ENCODE results near the gene MECR.
A peak's percentile ranks its signal among the peaks of the same experiment; 100 is the strongest.

The MECR gene

DNA sequence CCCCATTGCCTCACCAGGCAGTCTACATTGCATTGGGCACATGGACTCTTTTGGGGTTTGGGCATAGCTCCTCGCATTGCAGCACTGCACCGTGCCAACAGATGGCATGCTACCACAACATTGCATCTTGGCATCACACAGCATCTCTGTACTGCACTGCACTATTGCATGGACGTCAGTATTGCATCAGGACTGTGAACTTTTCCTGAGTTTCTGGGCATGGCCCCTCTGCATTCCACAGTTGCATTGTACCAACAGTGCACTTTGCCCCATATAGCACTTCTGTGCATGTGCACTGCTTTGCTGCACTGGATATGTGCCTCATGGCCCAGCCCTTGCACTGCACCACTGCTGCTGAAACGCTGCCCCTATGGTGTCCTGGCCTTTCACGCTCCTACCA, 15.1 kb upstream of the MECR start:
- Histone ChIP-seq H3K4me3 (ENCODE audit: low read length) (no peak overlapping the region), H2AFZ (ENCODE audit: low read depth, low read length) (no peak overlapping the region), H3K27ac (ENCODE audit: low read length) (no peak overlapping the region), H3K4me1 (ENCODE audit: low read length) (no peaks in the 10 kb centered on the region), H3K36me3 (replicated peaks; ENCODE audit: low read depth, low read length) (no peaks in the 10 kb centered on the region), H3K9me3 (ENCODE audit: insufficient read depth, low read length) (no peaks in the 10 kb centered on the region), H4K20me1 (ENCODE audit: insufficient read depth, low read length) (no peaks in the 10 kb centered on the region), H3K9ac (ENCODE audit: low read length) (no peak overlapping the region), H3K27me3 (ENCODE audit: low read depth, low read length) (no peaks in the 10 kb centered on the region), H3K4me2 (ENCODE audit: low read length) (no peak overlapping the region), H3K79me2 (ENCODE audit: low read length) (no peaks in the 10 kb centered on the region)
- TF ChIP-seq EZH2phosphoT487 (IDR thresholded peaks at IDR 0.05; ENCODE audit: low read depth): no peak
- TF ChIP-seq, protein P1, sequence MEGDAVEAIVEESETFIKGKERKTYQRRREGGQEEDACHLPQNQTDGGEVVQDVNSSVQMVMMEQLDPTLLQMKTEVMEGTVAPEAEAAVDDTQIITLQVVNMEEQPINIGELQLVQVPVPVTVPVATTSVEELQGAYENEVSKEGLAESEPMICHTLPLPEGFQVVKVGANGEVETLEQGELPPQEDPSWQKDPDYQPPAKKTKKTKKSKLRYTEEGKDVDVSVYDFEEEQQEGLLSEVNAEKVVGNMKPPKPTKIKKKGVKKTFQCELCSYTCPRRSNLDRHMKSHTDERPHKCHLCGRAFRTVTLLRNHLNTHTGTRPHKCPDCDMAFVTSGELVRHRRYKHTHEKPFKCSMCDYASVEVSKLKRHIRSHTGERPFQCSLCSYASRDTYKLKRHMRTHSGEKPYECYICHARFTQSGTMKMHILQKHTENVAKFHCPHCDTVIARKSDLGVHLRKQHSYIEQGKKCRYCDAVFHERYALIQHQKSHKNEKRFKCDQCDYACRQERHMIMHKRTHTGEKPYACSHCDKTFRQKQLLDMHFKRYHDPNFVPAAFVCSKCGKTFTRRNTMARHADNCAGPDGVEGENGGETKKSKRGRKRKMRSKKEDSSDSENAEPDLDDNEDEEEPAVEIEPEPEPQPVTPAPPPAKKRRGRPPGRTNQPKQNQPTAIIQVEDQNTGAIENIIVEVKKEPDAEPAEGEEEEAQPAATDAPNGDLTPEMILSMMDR (IDR thresholded peaks at IDR 0.05; ENCODE audit: low read depth, low read length): peak; percentile 45

DNA sequence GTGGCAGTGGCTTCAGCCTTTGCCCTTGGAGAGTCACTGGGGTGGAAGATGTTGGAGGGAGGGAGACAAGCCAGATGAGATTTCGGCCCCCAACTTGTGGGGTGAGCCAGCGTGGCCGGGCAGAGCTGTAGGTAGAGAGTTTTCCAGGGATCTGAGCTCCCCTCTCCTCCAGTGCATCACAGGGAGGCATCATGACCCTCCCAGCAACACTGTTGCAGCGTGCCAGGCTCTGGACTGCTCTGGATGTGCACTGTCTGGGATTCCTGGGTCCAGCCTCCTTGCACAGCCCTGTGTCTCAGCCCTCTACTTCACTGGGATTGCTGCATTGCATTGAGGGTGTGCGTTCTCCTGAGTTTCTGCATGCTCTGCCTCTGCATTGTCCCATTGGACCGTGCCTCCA, 14.5 kb upstream of the MECR start:
- H3K4me3 ChIP-seq (ENCODE audit: low read length): no peak overlapping the region

DNA sequence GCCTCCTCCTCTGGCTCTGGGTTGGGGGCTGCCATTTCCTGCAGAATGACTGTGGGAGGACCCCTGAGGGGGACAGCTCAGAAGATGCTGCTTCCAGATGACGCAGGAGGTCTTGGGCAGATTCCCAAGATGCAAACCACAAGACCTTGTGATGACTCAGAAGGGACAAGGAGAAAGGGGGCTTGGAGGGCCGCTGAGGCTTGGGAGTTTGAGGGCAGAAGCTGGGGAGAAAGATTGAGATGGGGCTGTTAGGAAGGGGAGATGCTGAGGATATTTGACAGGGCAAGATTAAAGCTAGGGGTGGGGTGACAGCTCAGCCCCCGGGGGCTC, 13.1 kb upstream of the MECR start:
- Histone ChIP-seq H3K9ac (ENCODE audit: low read length) (no peak overlapping the region), H3K4me2 (ENCODE audit: low read length) (no peak overlapping the region)

More for the DNA sequence above, 14.5 kb upstream of the MECR start:
- no peak overlapping the region for H3K9ac ChIP-seq (ENCODE audit: low read length)
- H3K4me2 ChIP-seq (ENCODE audit: low read length): no peak overlapping the region
- no peaks in the 10 kb centered on the region for H3K79me2 ChIP-seq (ENCODE audit: low read length)
- no peaks in the 10 kb centered on the region for H3K27me3 ChIP-seq (ENCODE audit: low read depth, low read length)
- no peaks in the 10 kb centered on the region for H3K36me3 ChIP-seq (replicated peaks; ENCODE audit: low read depth, low read length)
- no peaks in the 10 kb centered on the region for H3K9me3 ChIP-seq (ENCODE audit: insufficient read depth, low read length)
- no peaks in the 10 kb centered on the region for H3K4me1 ChIP-seq (ENCODE audit: low read length)
- no peak overlapping the region for H2AFZ ChIP-seq (ENCODE audit: low read depth, low read length)
- no peak overlapping the region for H3K27ac ChIP-seq (ENCODE audit: low read length)
- no peaks in the 10 kb centered on the region for H4K20me1 ChIP-seq (ENCODE audit: insufficient read depth, low read length)
- TF ChIP-seq, protein P1 (IDR thresholded peaks at IDR 0.05; ENCODE audit: low read depth, low read length): no peak
- no peak for TF ChIP-seq EZH2phosphoT487 (IDR thresholded peaks at IDR 0.05; ENCODE audit: low read depth)

DNA sequence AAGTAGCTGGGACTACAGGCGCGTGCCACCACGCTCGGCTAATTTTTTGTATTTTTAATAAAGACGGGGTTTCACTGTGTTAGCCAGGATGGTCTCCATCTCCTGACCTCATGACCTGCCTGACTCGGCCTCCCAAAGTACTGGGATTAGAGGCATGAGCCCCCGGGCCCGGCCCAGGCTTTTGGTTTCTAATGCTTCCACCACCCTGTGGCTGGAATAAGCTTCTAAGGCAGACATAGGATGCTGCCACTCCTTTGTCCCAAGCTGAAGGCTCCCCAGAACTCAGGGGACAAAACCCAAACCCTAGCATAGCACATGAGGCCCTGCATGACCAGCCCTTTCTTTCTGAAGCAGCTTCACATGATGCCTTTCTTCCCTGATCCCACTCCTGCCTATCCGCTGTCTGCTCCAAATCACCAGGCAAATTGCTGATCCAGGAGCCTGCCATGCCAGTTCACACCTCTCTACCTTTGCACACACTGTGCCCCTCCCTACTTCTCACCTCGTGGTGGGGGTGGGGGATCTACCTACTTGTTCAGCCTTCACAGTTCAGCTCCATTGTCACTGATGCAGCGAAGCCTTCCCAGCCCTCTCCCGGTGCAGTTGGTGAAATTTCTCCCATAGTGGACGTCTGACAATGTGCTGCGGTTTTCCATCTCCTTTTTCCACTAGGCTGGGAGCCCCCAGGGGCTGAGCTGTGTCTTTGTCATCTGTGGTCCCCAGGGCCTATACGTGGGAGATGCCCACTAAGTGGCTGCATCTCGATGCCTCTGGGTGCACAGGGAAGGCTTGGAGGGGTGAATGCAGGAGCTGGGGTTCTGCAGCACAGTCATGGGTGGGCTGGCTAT, 12.5 kb upstream of the MECR start:
- Histone ChIP-seq H2AFZ (ENCODE audit: low read depth, low read length) (no peak overlapping the region), H3K27ac (ENCODE audit: low read length) (no peak overlapping the region), H3K79me2 (ENCODE audit: low read length) (no peaks in the 10 kb centered on the region), H3K27me3 (ENCODE audit: low read depth, low read length) (no peaks in the 10 kb centered on the region), H3K4me1 (ENCODE audit: low read length) (no peaks in the 10 kb centered on the region), H3K9me3 (ENCODE audit: insufficient read depth, low read length) (no peaks in the 10 kb centered on the region), H3K9ac (ENCODE audit: low read length) (no peak overlapping the region), H3K4me2 (ENCODE audit: low read length) (no peak overlapping the region), H3K4me3 (ENCODE audit: low read length) (no peak overlapping the region), H3K36me3 (replicated peaks; ENCODE audit: low read depth, low read length) (no peaks in the 10 kb centered on the region), H4K20me1 (ENCODE audit: insufficient read depth, low read length) (no peaks in the 10 kb centered on the region)
- TF ChIP-seq, protein P1 (IDR thresholded peaks at IDR 0.05; ENCODE audit: low read depth, low read length): no peak
- TF ChIP-seq EZH2phosphoT487 (IDR thresholded peaks at IDR 0.05; ENCODE audit: low read depth): no peak

More for the DNA sequence above, 13.1 kb upstream of the MECR start:
- H3K4me3 ChIP-seq (ENCODE audit: low read length): no peak overlapping the region
- H3K9me3 ChIP-seq (ENCODE audit: insufficient read depth, low read length): no peaks in the 10 kb centered on the region
- H3K27ac ChIP-seq (ENCODE audit: low read length): no peak overlapping the region
- H3K4me1 ChIP-seq (ENCODE audit: low read length): no peaks in the 10 kb centered on the region
- TF ChIP-seq, protein P1 (IDR thresholded peaks at IDR 0.05; ENCODE audit: low read depth, low read length): no peak
- no peak for TF ChIP-seq EZH2phosphoT487 (IDR thresholded peaks at IDR 0.05; ENCODE audit: low read depth)
- H3K27me3 ChIP-seq (ENCODE audit: low read depth, low read length): no peaks in the 10 kb centered on the region
- no peaks in the 10 kb centered on the region for H4K20me1 ChIP-seq (ENCODE audit: insufficient read depth, low read length)
- no peaks in the 10 kb centered on the region for H3K79me2 ChIP-seq (ENCODE audit: low read length)
- H3K36me3 ChIP-seq (replicated peaks; ENCODE audit: low read depth, low read length): no peaks in the 10 kb centered on the region
- H2AFZ ChIP-seq (ENCODE audit: low read depth, low read length): no peak overlapping the region

Data from OCI-LY3 (cell line).